Renal cortex interstitium (tissue), 11 donors: ENCODE results near the gene CCDC157. TPM values are rescaled to one million over a fixed set of nuclear protein-coding genes. Genes with fewer than 3 reads are reported as not detected.

Experiments used
- DNase-seq, 11 donors: peaks; one replicate each; pipeline ENCODE4 v3.0.0-alpha.2; 2013; ENCODE audit warnings: low read depth in 9 of 11, low spot score in 4 of 11; ENCODE audit errors: extremely low read depth in 1 of 11
- polyA plus RNA-seq, 3 donors: library from polyadenylated mRNA; unstranded; fragments of 120-200 nt; gene quantifications; one replicate each; pipeline ENCODE4 v1.2.1, GENCODE V29; 2013; ENCODE audit not compliant: insufficient read length in 3 of 3

CCDC157 gene
- polyA plus RNA-seq, 3 donors, result 5.6 to 10.1 (median 6.9) TPM

DNA sequence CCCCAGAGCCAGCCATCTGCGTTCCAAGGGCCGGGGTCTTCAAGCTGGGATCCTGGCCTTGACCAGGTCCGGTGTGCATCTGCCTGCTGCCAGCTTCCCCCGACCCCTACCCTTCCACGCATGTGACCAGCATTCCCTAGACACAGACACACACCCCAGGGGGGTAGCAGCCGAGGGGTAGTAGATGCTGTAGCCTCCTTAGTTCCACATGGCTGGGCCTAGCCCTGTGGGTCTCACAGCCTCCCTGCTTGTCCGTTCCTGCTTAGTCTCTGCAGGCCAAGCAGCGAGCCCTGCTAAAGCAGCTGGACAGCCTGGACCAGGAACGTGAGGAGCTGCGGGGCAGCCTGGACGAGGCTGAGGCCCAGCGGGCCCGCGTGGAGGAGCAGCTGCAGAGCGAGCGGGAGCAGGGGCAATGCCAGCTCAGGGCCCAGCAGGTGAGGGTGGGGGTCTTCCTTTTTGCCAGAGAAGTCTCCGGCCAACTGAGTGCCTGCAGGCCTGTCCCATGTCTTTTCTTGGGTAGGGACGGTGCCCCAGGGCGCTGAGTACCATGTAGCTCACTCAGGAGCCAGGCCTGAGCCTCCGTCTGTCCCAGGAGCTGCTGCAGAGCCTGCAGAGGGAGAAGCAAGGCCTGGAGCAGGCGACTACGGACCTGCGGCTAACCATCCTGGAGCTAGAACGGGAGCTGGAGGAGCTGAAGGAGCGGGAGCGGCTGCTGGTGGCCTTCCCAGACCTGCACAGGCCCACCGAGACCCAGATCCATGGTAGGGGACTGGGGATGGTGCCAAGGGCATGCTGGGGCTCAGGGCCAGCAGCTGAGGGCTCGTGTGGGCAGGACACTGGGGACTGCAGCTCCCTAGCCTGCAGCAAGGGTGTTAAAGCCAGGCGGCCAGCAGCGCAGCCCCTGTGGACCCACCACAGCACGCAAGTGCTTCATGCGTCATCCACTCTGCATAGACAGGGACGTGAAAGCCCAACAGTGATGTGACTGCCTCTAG lies 16.8 kb downstream of the CCDC157 start:
- no peak for DNase-seq

DNA sequence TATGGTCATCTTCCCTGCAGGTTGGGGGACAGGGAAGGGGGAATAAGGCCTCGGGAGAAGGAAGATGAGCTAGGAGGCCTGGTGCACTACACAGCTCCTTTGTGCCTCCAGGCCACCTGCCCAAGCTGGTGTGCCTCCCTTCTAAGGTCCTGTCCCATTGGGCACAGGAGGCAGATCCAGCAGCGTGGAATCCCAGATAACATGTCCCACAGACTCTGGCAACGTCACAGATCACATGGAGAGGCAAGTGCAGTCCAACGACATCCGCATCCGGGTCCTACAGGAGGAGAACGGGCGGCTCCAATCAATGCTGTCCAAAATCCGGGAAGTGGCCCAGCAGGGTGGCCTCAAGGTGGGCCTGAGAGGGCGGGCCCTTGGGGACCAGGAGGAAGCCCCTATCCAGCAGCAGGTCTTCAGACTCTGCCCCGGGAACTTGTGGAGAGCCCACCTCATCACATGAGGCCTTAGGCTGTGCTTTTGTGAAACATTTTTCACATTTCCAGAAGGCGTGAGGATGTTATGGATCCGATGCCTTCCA lies 18.6 kb downstream of the CCDC157 start:
- DNase-seq, result no peak

GRCh38 chr22:30380011-30380410 lies 23.2 kb downstream of the CCDC157 start:
- DNase-seq, result no peak

DNA sequence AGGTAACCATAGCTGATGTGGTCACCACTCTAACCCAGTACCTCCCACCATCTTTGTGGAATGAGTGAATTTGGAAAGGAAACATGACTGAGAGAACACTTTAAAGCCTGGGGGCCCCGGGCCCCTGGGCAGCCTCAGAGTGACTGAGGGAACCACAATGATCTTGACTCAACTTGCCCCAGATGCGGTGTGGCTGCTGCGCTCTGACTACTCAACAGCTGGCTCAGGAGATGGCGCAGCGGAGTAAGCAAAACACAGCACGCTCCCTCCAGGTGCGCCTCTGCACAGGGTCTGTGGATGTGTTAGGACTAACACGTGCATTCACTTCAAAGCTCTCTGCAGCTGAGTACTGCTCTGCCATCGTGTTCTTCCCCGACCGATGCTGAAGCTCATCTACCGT lies 24.5 kb downstream of the CCDC157 start:
- DNase-seq, result no peak

DNA sequence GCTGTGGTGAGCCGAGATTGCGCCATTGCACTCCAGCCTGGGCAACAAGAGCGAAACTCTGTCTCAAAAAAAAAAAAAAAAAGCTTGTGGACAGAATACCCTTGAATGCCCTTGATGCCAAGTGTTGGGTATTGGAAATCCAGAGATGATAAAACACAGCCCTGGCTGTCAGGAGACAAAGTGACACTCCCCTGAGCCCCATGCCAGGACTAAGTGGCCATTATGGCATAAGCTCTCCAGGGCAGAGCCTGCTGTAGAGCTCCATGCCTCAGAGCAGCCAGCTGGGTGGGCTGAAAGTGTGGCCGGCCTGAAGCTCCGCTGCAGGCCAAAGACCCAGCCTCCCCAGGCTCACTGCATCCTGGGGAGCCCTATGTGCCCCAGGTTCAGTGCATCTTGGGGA lies 25.5 kb downstream of the CCDC157 start:
- DNase-seq, result no peak

DNA sequence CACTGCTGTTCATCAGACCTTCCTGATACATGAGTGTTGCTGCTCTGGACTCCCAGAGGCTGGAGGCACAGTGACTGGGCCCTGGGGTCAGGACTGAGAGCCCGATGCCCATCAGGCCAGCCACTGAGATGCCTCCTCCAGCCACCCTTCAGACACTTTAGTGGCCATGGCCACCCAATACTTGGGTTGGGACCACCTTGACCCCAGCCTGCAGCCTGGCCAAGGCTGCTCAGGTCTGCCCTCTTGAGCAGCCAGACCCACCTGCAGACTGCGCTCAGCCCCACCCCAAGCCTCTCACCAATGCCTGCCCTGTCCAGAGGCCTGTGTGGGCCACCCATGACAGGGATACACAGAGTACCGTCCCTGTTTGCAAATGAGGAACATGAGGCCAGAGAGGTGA lies 26.3 kb downstream of the CCDC157 start:
- no peak for DNase-seq

DNA sequence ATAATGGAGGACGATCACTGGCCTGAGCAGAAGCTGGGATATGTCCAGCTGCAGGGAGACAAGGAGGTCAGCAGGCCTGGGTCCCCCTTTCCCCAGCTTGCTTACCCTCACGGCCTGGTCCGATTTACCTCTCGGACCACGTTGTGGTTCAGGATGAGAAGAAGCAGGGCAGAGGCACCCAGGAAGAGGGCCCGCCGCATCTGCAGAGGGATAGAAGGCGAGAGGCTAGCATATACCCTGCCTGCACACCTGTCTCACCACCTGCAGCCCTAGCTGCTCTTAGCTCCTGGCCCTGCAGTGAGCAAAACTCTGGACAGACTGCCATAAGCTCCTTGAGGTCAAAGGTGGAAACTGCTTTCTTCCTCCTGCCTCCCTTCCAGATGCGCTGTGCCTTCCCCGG lies 29.1 kb downstream of the CCDC157 start:
- no peak for DNase-seq

DNA sequence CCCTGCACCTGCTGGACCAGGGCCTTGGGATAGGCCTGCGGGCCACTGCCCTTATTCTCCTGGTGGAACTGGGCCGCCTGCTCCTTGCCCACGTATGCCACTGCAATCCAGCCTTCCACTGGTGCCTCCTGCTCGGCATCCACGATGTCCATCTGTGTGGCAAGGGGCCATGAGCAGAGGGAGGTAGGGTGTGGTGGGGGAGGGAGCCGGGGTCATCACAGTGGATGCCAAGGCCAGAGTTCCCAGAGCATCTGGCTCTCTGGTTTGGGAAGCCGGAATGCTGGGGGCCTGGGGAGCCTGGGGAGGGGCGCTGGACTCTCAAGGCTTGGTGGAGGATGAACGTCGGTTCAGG lies 29.8 kb downstream of the CCDC157 start:
- no peak for DNase-seq

DNA sequence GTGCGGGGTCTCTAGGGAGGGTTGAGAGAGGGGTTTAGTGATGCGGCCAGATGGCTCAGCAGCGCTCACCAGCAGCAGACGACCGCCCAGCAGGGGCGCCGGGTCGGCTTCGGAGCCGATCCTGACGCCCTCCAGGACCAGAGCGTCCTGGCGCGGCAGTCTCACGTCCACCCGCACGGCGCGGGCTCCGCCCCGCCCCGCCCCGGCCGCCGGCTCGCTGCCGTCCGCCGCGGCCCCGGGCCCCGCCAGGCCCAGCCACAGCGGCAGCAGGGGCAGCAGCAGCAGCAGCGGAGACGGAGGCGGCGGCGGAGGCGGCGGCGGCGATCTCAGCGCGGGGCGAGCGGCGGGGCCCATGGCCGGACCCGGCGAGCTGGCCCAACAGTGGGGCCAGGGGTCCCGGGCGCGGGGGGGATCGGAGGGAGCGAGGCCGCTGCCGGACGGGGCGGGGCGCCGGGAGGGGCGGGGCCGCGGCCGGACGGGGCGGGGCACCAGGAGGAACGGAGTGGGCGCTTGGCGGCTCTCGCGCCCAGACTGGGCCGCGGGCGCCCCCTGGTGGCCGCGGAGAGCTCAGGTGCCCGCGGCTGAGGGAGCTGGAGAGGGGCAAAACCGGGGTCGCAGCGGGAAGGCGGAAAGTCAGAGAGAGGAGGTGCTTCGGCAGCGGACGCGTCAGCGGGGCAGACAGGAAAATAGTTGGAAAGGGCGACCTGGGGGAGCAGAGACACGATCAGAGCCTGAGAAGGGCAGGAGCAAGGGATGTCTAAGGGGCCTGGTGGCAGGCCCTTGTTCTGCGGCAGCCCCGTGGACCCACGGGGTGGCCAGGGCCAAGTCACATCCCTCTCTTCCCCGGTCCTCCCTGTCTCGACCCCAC lies 30.4 kb downstream of the CCDC157 start, which contains the start of gene RNF215:
Gene RNF215, minus strand, starts transcription at position 452 of the 868 bp plus-strand sequence. Its CDS starts 98 bp downstream, at position 354.
- DNase-seq, result peak; percentile 58 to 85 (median 77)

GRCh38 chr22:30390974-30391691 lies 34.3 kb downstream of the CCDC157 start:
- peak in 3 of 11 donors; percentile 38 to 63 (median 58) for DNase-seq

DNA sequence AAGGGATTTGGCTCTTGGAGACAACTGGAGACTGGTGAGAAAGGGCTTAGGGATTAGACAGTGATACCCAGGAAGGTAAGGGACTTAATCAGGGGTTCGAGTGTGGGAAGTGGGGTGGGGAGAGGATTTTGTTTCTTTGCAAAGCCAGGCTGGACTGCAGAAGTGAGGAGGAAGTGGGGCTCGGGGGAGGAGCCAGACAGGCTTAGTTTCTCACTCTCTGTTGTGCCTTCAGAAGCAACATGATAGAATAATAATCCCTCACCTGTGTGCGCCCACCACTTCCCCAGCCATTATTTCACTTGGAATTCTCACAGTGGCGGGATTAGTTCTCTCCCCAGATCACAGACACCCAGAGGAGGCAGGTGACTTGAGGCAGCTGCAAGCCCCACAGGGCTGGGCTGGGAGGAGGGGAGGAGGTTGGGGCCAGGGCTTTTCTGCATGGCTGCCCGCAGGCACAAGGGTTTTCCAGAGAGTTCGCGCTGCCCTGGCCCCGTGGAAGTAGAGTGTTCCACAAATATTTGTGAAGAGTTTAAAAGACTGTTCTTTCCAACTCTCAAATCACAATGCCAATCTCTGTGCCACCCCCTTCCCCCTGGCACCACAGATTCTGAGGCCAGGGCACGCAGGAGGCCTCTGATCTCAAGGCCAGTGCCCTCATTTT lies 36.0 kb downstream of the CCDC157 start:
- DNase-seq, result peak in 1 of 11 donors; percentile 40

- DNase-seq, result no peak
These were observed 36.5 kb downstream of the CCDC157 start for GRCh38 chr22:30393322-30393680.

DNA sequence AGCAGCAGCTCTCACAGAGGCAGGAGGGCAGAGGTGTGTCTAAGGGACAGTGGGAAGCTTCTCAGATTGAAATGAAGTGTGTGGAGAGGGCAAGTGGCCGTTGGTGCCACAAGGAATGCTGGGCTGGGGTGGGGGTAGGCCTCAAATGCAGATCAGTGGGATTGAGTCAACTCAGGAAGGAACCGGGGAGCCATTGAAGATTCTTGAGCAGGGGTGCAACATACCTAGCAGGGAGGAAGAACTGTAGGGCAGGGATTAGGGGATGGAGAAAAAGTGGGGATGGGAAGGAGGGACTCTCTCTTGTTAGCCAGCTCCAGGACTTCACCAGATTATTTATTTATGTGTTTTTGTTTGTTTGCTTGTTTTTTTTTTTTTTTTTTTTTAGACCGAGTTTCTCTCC lies 37.1 kb downstream of the CCDC157 start:
- DNase-seq, result no peak

DNA sequence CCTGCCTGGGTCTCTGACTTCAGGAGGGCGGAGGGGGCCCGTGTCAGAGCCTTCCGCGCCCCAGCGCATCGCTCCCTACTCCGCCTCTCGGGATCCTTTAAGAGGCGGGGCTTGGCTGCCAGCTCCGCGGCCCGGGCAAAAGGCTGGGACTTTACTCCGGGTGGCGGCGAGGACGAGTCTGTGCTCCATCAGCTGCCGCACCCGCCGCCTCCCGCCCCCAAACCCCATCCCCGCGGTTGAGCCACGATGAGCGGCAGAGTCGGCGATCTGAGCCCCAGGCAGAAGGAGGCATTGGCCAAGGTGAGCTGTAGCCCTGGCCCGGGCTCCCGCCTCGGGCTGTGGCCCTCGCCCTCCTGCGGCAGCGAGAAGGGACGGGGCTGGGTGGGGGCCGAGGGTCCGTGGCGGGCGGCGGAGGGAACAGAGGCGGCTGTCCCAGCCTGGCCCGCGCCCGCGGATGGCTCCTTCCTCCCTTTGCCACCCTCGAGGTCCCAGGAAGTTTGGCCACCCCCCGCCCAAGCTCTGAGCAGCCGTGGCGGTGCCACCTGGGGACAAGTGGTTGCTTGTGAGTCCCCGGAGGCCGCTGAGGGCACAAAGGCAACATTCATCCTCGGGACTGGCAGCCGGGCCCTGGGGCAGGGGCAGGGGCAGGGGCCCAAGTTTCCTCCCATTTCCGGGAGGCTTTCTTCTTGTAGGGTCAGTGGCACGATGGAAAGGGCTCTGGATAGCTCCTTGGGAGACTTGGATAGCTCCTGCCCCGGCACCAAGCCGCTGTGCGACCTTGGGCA lies 40.3 kb downstream of the CCDC157 start, which contains the start of gene SEC14L2:
Gene SEC14L2, plus strand, starts transcription at position 148 of the 785 bp plus-strand sequence. Its CDS starts 99 bp downstream, at position 247.
- peak in 2 of 11 donors; percentile 31 to 45 for DNase-seq

GRCh38 chr22:30397656-30398635 lies 41.1 kb downstream of the CCDC157 start:
- DNase-seq, result no peak
